ENCODE results near the gene PLSCR4. TPM values are rescaled to one million over a fixed set of nuclear protein-coding genes. Genes with fewer than 3 reads are reported as not detected.
A peak's percentile ranks its signal among the peaks of the same experiment; 100 is the strongest.
"Not testable (repeated sequence)": the region's sequence is repeated elsewhere in the genome, so short reads cannot be mapped to it uniquely, and the experiment has no call there.

Gene PLSCR4
- total RNA-seq, 2 donors from 2014 or later = not detected

GRCh38 chr3:146268535-146269219 lies 17.8 kb upstream of the PLSCR4 start:
- no peaks in the 10 kb centered on the region for H3K4me1 Mint-ChIP-seq (ENCODE audit: low read depth)
- H3K27ac Mint-ChIP-seq = no peak overlapping the region
- H3K9me3 Mint-ChIP-seq = no peaks in the 10 kb centered on the region
- H3K27me3 Mint-ChIP-seq (ENCODE audit: low read depth) = peaks cover 8% of the 10 kb centered on the region
- ATAC-seq (replicated peaks in 1 of 2) (no peak), DNase-seq (no peak)
- no peak overlapping the region for H3K4me3 Mint-ChIP-seq
- no peaks in the 10 kb centered on the region for H3K36me3 Mint-ChIP-seq (ENCODE audit: insufficient read depth in 2 of 2)

- Mint-ChIP-seq H3K4me3 (no peak overlapping the region), H3K36me3 (ENCODE audit: insufficient read depth in 2 of 2) (no peaks in the 10 kb centered on the region), H3K27me3 (ENCODE audit: low read depth) (peaks cover 14% of the 10 kb centered on the region), H3K27ac (no peak overlapping the region), H3K4me1 (ENCODE audit: low read depth) (no peaks in the 10 kb centered on the region), H3K9me3 (no peaks in the 10 kb centered on the region)
- no peak for DNase-seq
- no peak for ATAC-seq (replicated peaks in 1 of 2)
Measured at GRCh38 chr3:146265720-146266119, 14.8 kb upstream of the PLSCR4 start.

DNA sequence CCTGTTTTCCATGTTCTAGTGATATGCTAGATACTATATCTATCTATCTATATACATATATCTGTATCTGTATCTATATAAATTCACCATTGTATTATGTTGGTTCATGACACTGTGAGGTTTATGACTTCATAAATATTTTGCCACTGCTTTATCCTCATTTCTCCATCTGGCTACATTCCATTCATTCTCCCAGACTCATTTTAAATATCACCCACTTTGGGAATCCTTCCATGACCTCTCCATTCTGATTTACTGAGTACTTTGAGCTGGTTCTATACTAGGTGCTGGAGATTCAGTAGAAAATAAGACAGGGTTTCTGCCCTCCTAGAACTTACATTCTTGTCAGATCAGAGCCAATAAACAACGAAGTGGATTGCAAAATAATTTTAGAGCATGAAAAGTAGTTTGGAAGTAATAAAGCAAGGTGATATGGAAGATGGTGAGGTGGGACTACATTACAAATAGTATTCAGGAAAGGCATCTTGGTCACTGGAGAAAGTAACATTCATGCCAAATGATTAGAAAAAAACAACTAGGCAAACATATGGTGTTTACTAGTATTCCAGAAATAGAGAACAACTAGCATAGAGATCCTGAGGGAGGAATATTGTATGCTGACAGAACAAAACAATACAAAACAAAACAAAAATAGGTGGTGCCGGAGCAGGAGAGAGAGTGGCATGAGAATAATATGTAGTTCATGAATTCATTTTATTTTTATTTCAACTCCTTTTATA lies 11.6 kb upstream of the PLSCR4 start:
- Mint-ChIP-seq H3K4me1 (ENCODE audit: low read depth) (no peaks in the 10 kb centered on the region), H3K27ac (no peak overlapping the region)

DNA sequence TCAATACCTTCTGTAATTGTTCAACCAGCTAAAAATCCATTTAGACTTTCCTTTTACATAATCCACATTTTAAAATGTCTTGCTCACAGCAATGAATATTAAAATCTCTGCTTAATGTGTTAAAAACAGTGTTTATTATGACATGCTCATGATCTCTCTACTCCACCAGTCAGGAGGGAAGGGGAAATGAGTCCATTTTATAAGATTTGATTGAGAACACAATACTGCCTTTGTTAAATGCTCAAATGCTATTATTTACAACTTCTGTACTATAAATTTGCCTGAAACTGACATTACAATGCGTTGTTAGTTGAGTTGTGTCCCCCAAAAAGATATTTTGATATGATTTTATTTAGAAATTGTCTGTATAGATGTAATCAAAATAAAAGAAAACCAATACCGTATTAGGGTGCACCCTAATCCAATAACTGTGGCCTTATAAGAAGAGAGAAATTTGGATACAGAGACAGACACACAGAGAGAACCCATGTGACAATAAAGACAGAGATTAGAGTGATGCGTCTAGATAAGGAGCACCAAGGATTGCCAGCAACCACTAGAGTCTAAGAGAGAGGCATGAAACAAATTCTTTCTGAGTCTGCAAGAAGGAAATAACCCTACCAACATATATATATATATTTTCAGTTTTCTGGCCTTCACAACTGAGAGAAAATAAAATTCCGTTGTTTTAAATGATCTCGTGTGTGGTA lies 9.1 kb upstream of the PLSCR4 start:
- no peak for DNase-seq
- H3K27me3 Mint-ChIP-seq (ENCODE audit: low read depth) = peaks cover 32% of the 10 kb centered on the region
- no peaks in the 10 kb centered on the region for H3K4me1 Mint-ChIP-seq (ENCODE audit: low read depth)
- H3K9me3 Mint-ChIP-seq = no peaks in the 10 kb centered on the region
- H3K36me3 Mint-ChIP-seq (ENCODE audit: insufficient read depth in 2 of 2) = no peaks in the 10 kb centered on the region
- no peak overlapping the region for H3K4me3 Mint-ChIP-seq
- no peak for ATAC-seq (replicated peaks in 1 of 2)
- no peak overlapping the region for H3K27ac Mint-ChIP-seq

More for the DNA sequence above, 11.6 kb upstream of the PLSCR4 start:
- Mint-ChIP-seq H3K27me3 (ENCODE audit: low read depth) (peaks cover 29% of the 10 kb centered on the region), H3K4me3 (no peak overlapping the region), H3K36me3 (ENCODE audit: insufficient read depth in 2 of 2) (no peaks in the 10 kb centered on the region), H3K9me3 (no peaks in the 10 kb centered on the region)
- DNase-seq (no peak), ATAC-seq (replicated peaks in 1 of 2) (no peak)

GRCh38 chr3:146256851-146257486 lies 6.1 kb upstream of the PLSCR4 start:
- no peak overlapping the region for H3K27ac Mint-ChIP-seq
- ATAC-seq (replicated peaks in 1 of 2) (no peak), DNase-seq (no peak)
- no peak overlapping the region for H3K4me3 Mint-ChIP-seq
- H3K27me3 Mint-ChIP-seq (ENCODE audit: low read depth) = peaks cover 30% of the 10 kb centered on the region
- no peaks in the 10 kb centered on the region for H3K9me3 Mint-ChIP-seq
- no peaks in the 10 kb centered on the region for H3K4me1 Mint-ChIP-seq (ENCODE audit: low read depth)
- H3K36me3 Mint-ChIP-seq (ENCODE audit: insufficient read depth in 2 of 2) = no peaks in the 10 kb centered on the region

DNA sequence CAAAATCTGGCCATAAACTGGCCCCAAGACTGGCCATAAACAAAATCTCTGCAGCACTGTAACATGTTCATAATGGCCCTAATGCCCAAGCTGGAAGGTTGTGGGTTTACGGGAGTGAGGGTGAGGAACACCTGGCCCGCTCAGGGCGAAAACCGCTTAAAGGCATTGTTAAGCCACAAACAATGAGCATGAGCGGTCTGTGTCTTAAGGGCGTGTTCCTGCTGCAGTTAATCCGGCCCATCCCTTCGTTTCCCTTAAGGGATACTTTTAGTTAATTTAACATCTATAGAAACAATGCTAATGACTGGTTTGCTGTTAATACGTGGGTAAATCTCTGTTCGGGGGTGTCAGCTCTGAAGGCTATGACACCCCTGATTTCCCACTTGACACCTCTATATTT lies 1.5 kb upstream of the PLSCR4 start:
- not testable (repeated sequence) for H3K36me3 Mint-ChIP-seq (ENCODE audit: insufficient read depth in 2 of 2); H3K9me3 Mint-ChIP-seq; DNase-seq; H3K4me3 Mint-ChIP-seq; H3K27ac Mint-ChIP-seq; H3K4me1 Mint-ChIP-seq (ENCODE audit: low read depth); ATAC-seq (replicated peaks in 1 of 2)
- peaks cover 22% of the 10 kb centered on the region for H3K27me3 Mint-ChIP-seq (ENCODE audit: low read depth)

DNA sequence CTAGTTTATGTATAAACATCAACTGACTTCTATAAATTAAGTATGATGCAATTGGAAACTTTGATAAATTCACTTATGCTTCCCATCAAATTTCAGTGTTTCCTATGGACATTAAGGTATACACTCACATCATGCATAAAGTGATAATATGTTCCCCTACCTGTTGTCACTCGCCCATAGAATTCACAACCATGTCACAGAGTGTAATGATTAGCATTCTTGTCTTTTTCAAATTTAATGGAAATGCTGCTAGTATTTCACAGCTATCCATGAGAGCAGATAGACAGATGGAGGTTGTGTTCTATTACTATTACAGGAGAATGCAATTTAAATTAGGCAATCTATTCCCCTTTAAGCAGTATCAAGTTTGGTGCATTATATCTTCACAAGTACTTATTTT lies 984 bp downstream of the PLSCR4 start:
- Mint-ChIP-seq H3K27me3 (ENCODE audit: low read depth) (peaks cover 19% of the 10 kb centered on the region), H3K27ac (no peak overlapping the region), H3K4me3 (peak overlapping the region; percentile 64 to 79), H3K4me1 (ENCODE audit: low read depth) (no peaks in the 10 kb centered on the region), H3K36me3 (ENCODE audit: insufficient read depth in 2 of 2) (no peaks in the 10 kb centered on the region), H3K9me3 (no peaks in the 10 kb centered on the region)
- ATAC-seq (replicated peaks in 1 of 2) (no peak), DNase-seq (no peak)

DNA sequence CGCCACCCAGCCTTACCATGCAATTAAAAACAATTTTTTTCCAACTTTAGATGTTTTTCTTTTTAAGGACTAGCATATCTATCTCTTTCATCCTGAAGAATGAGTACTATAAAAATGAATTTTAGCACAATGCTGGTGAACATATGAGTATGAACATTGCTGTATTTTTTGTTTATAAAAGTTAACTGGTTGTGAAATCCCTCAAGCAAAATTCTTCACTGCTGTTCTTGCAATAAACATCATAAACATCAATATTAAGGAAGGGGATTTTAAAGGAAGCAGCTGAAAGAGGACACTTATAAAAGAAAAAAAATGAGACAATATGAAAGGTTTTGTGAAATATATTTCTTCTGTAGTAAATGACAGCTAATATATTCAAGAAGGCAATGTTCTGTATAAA lies 3.0 kb downstream of the PLSCR4 start:
- DNase-seq = no peak
- H3K27me3 Mint-ChIP-seq (ENCODE audit: low read depth) = peaks cover 15% of the 10 kb centered on the region
- no peak for ATAC-seq (replicated peaks in 1 of 2)

DNA sequence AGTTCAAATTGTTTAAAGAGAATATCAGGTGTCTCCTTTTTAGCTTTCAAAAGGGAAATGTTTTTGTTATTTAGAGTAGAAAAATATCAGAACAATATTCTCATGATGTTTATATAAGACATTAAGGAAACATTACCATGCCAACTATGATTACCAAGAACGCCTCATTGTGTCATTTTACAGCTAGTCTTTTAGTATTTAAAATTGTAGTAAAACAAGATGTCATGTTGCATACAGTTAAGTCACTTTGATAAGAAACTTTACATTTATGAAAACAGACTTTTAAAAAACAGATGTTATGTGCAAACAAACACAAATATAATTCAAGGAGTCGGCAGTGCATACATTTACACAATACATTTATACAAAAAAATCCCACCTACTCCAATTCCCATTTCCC lies 4.4 kb downstream of the PLSCR4 start:
- H3K4me3 Mint-ChIP-seq = no peak overlapping the region
- no peaks in the 10 kb centered on the region for H3K36me3 Mint-ChIP-seq (ENCODE audit: insufficient read depth in 2 of 2)
- ATAC-seq (replicated peaks in 1 of 2) = no peak
- DNase-seq = no peak
- H3K9me3 Mint-ChIP-seq = no peaks in the 10 kb centered on the region
- H3K4me1 Mint-ChIP-seq (ENCODE audit: low read depth) = no peaks in the 10 kb centered on the region
- H3K27me3 Mint-ChIP-seq (ENCODE audit: low read depth) = peaks cover 7% of the 10 kb centered on the region
- no peak overlapping the region for H3K27ac Mint-ChIP-seq

More for the DNA sequence above, 3.0 kb downstream of the PLSCR4 start:
- no peak overlapping the region for H3K27ac Mint-ChIP-seq
- no peaks in the 10 kb centered on the region for H3K4me1 Mint-ChIP-seq (ENCODE audit: low read depth)
- H3K36me3 Mint-ChIP-seq (ENCODE audit: insufficient read depth in 2 of 2) = no peaks in the 10 kb centered on the region
- no peaks in the 10 kb centered on the region for H3K9me3 Mint-ChIP-seq
- H3K4me3 Mint-ChIP-seq = no peak overlapping the region

DNA sequence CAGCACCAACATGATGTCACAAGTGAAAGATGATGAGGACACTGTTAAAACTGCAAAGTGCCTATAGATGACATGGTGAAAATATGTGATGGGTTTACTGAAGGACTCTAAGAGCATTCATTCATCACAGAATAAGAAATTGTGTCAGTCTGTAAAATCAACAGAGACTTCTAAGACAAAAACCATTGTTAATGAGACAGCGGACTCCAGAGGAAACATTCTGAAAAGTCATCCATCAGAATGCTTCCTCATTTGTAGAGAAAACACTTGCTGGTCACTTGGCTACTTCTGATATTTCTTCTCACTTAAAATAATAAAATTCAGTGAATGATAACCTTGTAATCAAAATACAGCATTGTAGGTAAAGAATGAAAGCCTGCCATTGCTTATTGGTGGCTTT lies 7.3 kb downstream of the PLSCR4 start:
- peaks cover 0 to 2% of the 10 kb centered on the region in 2 donors for H3K9me3 Mint-ChIP-seq
- DNase-seq (no peak), ATAC-seq (replicated peaks in 1 of 2) (no peak)
- H3K36me3 Mint-ChIP-seq (ENCODE audit: insufficient read depth in 2 of 2) = no peaks in the 10 kb centered on the region
- no peak overlapping the region for H3K4me3 Mint-ChIP-seq
- H3K4me1 Mint-ChIP-seq (ENCODE audit: low read depth) = no peaks in the 10 kb centered on the region
- H3K27me3 Mint-ChIP-seq (ENCODE audit: low read depth) = no peaks in the 10 kb centered on the region
- no peak overlapping the region for H3K27ac Mint-ChIP-seq

DNA sequence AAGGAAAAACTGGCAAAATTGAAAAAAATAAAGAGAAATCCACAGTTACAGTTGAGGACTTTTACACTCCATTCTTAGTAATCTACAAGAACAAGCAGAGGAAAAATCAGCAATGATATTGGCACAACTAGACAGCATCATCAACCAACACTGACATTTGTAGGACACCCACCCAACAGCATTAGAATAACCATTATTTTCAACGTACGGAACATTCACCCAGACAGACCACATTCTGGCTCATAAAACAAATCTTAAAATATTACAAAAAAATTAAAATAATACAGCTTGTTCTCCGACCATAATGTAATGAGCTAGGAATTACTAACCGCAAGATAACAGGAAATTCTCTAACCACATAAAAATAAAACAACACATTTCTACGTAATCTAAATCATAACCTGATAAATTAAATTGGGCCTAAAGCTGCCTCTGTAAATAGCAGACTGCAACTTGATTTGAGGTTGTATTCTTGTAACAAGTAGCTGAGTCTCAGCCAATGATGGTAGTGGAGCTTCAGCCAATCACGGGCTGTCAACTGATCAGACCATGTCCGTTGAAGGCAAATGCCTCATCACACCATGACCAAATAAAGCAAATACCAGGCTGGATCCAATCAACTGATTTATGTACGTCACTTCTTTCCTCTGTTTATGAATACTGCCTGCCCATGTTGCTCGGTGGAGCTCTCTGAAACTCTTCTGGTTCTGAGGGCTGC lies 9.2 kb downstream of the PLSCR4 start:
- DNase-seq (no peak), ATAC-seq (replicated peaks in 1 of 2) (no peak)
- peaks cover 0 to 2% of the 10 kb centered on the region in 2 donors for H3K36me3 Mint-ChIP-seq (ENCODE audit: insufficient read depth in 2 of 2)
- H3K9me3 Mint-ChIP-seq = peaks cover 0 to 3% of the 10 kb centered on the region in 2 donors
- H3K4me3 Mint-ChIP-seq = no peak overlapping the region
- no peaks in the 10 kb centered on the region for H3K4me1 Mint-ChIP-seq (ENCODE audit: low read depth)
- H3K27ac Mint-ChIP-seq = no peak overlapping the region
- H3K27me3 Mint-ChIP-seq (ENCODE audit: low read depth) = no peaks in the 10 kb centered on the region

DNA sequence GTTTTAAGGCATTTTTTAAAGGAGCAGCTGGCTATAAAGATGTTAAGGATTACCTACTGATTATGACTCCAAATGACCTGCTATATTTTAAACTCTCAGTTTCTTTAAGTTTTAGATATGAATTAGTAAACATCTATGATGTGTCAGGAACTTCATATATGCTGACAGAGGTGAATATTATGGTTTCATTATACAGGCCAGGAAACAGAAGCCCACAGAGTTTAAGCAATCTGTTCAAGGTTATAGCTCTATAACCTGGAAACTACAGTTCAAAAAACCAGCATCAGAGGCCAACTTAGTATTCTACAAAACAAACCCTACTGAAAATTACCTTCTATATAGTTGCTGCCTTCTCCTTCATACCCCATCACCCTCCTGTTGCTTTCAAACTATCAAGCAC lies 17.4 kb downstream of the PLSCR4 start:
- Mint-ChIP-seq H3K27me3 (ENCODE audit: low read depth) (no peaks in the 10 kb centered on the region), H3K27ac (no peak overlapping the region), H3K9me3 (peaks cover 8 to 10% of the 10 kb centered on the region in 2 donors), H3K36me3 (ENCODE audit: insufficient read depth in 2 of 2) (peaks cover 7 to 9% of the 10 kb centered on the region in 2 donors), H3K4me3 (no peak overlapping the region), H3K4me1 (ENCODE audit: low read depth) (no peaks in the 10 kb centered on the region)
- DNase-seq (no peak), ATAC-seq (replicated peaks in 1 of 2) (no peak)
